Measurements from ENCODE around the gene PRKCH. TPM values are rescaled to one million over a fixed set of nuclear protein-coding genes. Genes with fewer than 3 reads are reported as not detected.

Gene PRKCH
- total RNA-seq, 4 donors from 2014 or later, result 34.5 to 51.3 (median 45.0) TPM

GRCh38 chr14:61467296-61467695 lies 145.9 kb downstream of the PRKCH start:
- Histone ChIP-seq H3K9me3 (no peaks in the 10 kb centered on the region), H3K4me1 (peaks cover 17 to 78% (median 63%) of the 10 kb centered on the region in 3 donors), H3K27me3 (no peaks in the 10 kb centered on the region), H3K27ac (peak overlapping the region; percentile 0 to 53 (median 22)), H3K4me3 (no peak overlapping the region), H3K36me3 (peaks cover 0 to 7% (median 0%) of the 10 kb centered on the region in 3 donors)
- WGBS, 2 donors, result 56 to 61% methylated on average over 2 to 3 of the region's 7 CpGs
- no peak for DNase-seq
- TF ChIP-seq, protein P1, sequence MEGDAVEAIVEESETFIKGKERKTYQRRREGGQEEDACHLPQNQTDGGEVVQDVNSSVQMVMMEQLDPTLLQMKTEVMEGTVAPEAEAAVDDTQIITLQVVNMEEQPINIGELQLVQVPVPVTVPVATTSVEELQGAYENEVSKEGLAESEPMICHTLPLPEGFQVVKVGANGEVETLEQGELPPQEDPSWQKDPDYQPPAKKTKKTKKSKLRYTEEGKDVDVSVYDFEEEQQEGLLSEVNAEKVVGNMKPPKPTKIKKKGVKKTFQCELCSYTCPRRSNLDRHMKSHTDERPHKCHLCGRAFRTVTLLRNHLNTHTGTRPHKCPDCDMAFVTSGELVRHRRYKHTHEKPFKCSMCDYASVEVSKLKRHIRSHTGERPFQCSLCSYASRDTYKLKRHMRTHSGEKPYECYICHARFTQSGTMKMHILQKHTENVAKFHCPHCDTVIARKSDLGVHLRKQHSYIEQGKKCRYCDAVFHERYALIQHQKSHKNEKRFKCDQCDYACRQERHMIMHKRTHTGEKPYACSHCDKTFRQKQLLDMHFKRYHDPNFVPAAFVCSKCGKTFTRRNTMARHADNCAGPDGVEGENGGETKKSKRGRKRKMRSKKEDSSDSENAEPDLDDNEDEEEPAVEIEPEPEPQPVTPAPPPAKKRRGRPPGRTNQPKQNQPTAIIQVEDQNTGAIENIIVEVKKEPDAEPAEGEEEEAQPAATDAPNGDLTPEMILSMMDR (IDR thresholded peaks at IDR 0.05), result no peak
- TF ChIP-seq POLR2A (IDR thresholded peaks at IDR 0.05), result no peak
- intact Hi-C loops (cut with DNase I), result loop anchor here (10.0 kb wide), 1 partner anchor 268 kb away; no protein-coding TSS in a partner anchor

GRCh38 chr14:61468063-61468825 lies 146.9 kb downstream of the PRKCH start:
- peaks cover 0 to 7% (median 0%) of the 10 kb centered on the region in 3 donors for H3K36me3 ChIP-seq
- intact Hi-C loops (cut with DNase I), result loop anchor here (10.0 kb wide), 1 partner anchor 267 kb away; no protein-coding TSS in a partner anchor
- DNase-seq, result no peak
- H3K4me3 ChIP-seq, result no peak overlapping the region
- peaks cover 12 to 78% (median 67%) of the 10 kb centered on the region in 3 donors for H3K4me1 ChIP-seq
- no peaks in the 10 kb centered on the region for H3K27me3 ChIP-seq
- 57 to 71% methylated on average over 6 to 7 of the region's 7 CpGs for WGBS, 2 donors
- peak overlapping the region; percentile 29 to 53 (median 38) for H3K27ac ChIP-seq
- no peaks in the 10 kb centered on the region for H3K9me3 ChIP-seq
- TF ChIP-seq, protein P1 (IDR thresholded peaks at IDR 0.05), result no peak
- TF ChIP-seq POLR2A (IDR thresholded peaks at IDR 0.05), result no peak

DNA sequence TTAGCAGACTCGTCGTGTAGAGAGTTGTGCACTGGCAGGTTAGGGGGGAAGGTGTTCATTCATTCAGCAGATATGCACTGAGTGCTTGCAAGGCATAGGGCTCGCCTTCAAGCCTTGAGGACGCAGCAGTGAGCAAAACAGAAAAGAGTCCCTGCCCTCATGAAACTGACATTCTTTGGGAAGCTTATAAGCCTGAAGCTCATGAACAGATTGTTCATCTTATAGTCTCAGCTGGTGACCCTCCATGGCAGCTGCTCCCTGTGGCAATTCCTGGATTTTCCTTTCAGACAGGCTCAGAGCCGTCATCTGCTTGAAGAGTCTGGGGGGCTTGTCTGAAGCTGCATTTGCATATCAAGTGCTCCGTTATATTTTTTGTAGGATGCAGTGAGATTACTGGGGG lies 148.4 kb downstream of the PRKCH start:
- no peak for TF ChIP-seq POLR2A (IDR thresholded peaks at IDR 0.05)
- TF ChIP-seq, protein P1 (IDR thresholded peaks at IDR 0.05), result no peak
- intact Hi-C loops (cut with DNase I), result loop anchor here (10.0 kb wide), 2 partner anchors 225 to 265 kb away; partner anchors contain the start of gene HIF1A
- no peaks in the 10 kb centered on the region for H3K36me3 ChIP-seq
- H3K4me1 ChIP-seq, result peaks cover 12 to 91% (median 68%) of the 10 kb centered on the region in 3 donors
- DNase-seq, result no peak
- no peak overlapping the region for H3K4me3 ChIP-seq
- no peaks in the 10 kb centered on the region for H3K9me3 ChIP-seq
- H3K27me3 ChIP-seq, result no peaks in the 10 kb centered on the region
- WGBS, 2 donors, result 74 to 92% methylated on average over 4 to 6 of the region's 6 CpGs
- peak overlapping the region in 3 of 4 donors; percentile 46 to 79 (median 66) for H3K27ac ChIP-seq

DNA sequence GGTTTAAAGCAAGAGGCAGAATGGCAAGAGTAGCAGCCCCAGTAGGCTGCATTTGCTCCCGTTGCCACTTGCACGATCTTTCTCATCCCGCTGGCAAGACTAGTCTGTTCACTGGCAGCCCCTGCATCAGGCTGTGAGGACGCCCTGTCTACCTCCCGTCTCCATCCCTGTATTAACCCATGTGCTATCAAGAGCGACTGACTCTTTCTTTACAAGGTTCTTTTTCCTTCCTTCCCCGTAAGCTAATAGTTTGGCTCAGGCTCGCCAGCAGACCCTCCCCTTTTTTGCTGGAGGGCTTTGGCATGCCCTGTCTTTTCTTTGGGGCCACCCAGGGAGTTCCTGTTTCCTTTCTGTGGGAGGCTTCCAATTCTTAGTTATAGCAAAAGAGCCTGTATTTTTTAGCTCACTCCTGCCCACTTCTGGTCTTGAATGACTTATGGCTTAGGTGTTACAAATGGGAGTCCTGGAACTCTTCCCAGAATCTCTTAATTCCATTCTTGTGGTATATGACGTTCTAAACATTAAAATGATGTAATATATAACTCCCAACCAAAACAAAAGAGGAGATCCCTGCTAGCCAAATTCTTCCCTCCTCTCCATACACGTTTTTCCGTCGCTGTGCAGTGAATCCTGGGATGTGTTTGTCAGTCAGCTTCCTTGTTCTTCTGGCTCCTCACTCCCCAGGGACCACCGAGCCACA lies 149.0 kb downstream of the PRKCH start:
- H3K27me3 ChIP-seq, result no peaks in the 10 kb centered on the region
- no peaks in the 10 kb centered on the region for H3K9me3 ChIP-seq
- WGBS, 2 donors, result 19 to 25% methylated on average over 13 of the region's 13 CpGs
- no peak for TF ChIP-seq POLR2A (IDR thresholded peaks at IDR 0.05)
- TF ChIP-seq, protein P1 (IDR thresholded peaks at IDR 0.05), result peak in 3 of 6 experiments; percentile 10 to 39 (median 13)
- peaks cover 12 to 98% (median 69%) of the 10 kb centered on the region in 3 donors for H3K4me1 ChIP-seq
- DNase-seq, result no peak
- H3K4me3 ChIP-seq, result peak overlapping the region in 1 of 4 donors; percentile 32
- intact Hi-C loops (cut with DNase I), result loop anchor here (10.0 kb wide), 1 partner anchor 224 kb away; the partner anchor contains the start of gene HIF1A
- H3K36me3 ChIP-seq, result no peaks in the 10 kb centered on the region
- H3K27ac ChIP-seq, result peak overlapping the region; percentile 46 to 88 (median 70)

All from esophagus squamous epithelium (tissue), 5 donors.